Hepatocyte (in vitro differentiated cells): Measurements from ENCODE around the gene RPS6KA2.

ENCODE experiments used
- CTCF ChIP-seq: fragments of 200-600 bp; sonication (generic); IDR thresholded peaks from 2 replicates; pipeline ENCODE4 v1.5.1; 2016; ENCODE audit warnings: antibody characterized with exemption, mild to moderate bottlenecking; ENCODE audit not compliant: poor library complexity
- EZH2 ChIP-seq: fragments of 200-600 bp; sonication (generic); IDR thresholded peaks from 2 replicates; pipeline ENCODE4 v1.6.1; 2016; ENCODE audit warnings: antibody characterized with exemption, mild to moderate bottlenecking, borderline replicate concordance

- TF ChIP-seq CTCF (no peak), EZH2 (no peak)
Measured at GRCh38 chr6:166454692-166455515, 172.1 kb downstream of the RPS6KA2 start.
